MCF 10A (cell line): ENCODE data around the gene PMVK. TPM values are rescaled to one million over a fixed set of nuclear protein-coding genes. Genes with fewer than 3 reads are reported as not detected.
A peak's percentile ranks its signal among the peaks of the same experiment; 100 is the strongest.

Experiments
- BruUV-seq: library from RNA; stranded (reverse); fragments of 400-500 nt; replicated peaks from 2 replicates; lab custom pipeline; 2021; lab: Mats Ljungman, UMichigan
- CTCF ChIA-PET: fragments of 300-600 bp; sonication (Branson Sonifier 250); formaldehyde crosslinking; extraction: SDS; loops from one replicate; lab custom pipeline; 2021; ENCODE audit warnings: antibody characterized with exemption, inconsistent platforms; lab: Yijun Ruan, JAX
- POLR2A ChIA-PET: fragments of 300-600, 350-650 bp; sonication (Branson Sonifier 250); formaldehyde crosslinking; extraction: SDS; loops from one replicate; lab custom pipeline; 2020; ENCODE audit warnings: antibody characterized with exemption, inconsistent platforms; lab: Yijun Ruan, JAX
- DNase-seq: peaks from one replicate; pipeline ENCODE4 v3.0.0-alpha.2; 2018; ENCODE audit not compliant: unreplicated experiment
- H3K27ac Mint-ChIP-seq: one replicate; pipeline ENCODE4 v1.8.0; 2022; ENCODE audit warnings: mild to moderate bottlenecking, low read depth, mixed read lengths; ENCODE audit not compliant: unreplicated experiment
- H3K27me3 Mint-ChIP-seq: one replicate; pipeline ENCODE4 v1.8.0; 2022; ENCODE audit warnings: mixed read lengths; ENCODE audit not compliant: insufficient read depth, unreplicated experiment
- H3K36me3 Mint-ChIP-seq: one replicate; pipeline ENCODE4 v1.8.0; 2022; ENCODE audit warnings: mild to moderate bottlenecking, moderate library complexity, mixed read lengths; ENCODE audit not compliant: insufficient read depth, unreplicated experiment
- H3K4me1 Mint-ChIP-seq: one replicate; pipeline ENCODE4 v1.8.0; 2022; ENCODE audit warnings: mixed read lengths; ENCODE audit not compliant: insufficient read depth, unreplicated experiment
- H3K4me3 Mint-ChIP-seq: one replicate; pipeline ENCODE4 v1.8.0; 2022; ENCODE audit warnings: mild to moderate bottlenecking, moderate library complexity, mixed read lengths; ENCODE audit not compliant: unreplicated experiment
- H3K9me3 Mint-ChIP-seq: one replicate; pipeline ENCODE4 v1.8.0; 2022; ENCODE audit warnings: mixed read lengths; ENCODE audit not compliant: unreplicated experiment
- intact Hi-C: fragments of 100-400 bp; cut with micrococcal nuclease; formaldehyde crosslinking; loops from 2 replicates; pipeline ENCODE4 v1.14.1; 2022
- total RNA-seq: library from RNA; stranded (reverse); gene quantifications from 2 replicates; pipeline ENCODE4 v1.2.3, GENCODE V29; 2022
- TF ChIP-seq, protein P1 (sequence below): fragments of 200-600 bp; IDR thresholded peaks from one replicate; pipeline ENCODE4 v1.8.0; 2022; ENCODE audit warnings: antibody characterized with exemption, mild to moderate bottlenecking; ENCODE audit not compliant: unreplicated experiment

Gene PMVK
- total RNA-seq, 1 experiment from 2014 or later, result 68.9 TPM

DNA sequence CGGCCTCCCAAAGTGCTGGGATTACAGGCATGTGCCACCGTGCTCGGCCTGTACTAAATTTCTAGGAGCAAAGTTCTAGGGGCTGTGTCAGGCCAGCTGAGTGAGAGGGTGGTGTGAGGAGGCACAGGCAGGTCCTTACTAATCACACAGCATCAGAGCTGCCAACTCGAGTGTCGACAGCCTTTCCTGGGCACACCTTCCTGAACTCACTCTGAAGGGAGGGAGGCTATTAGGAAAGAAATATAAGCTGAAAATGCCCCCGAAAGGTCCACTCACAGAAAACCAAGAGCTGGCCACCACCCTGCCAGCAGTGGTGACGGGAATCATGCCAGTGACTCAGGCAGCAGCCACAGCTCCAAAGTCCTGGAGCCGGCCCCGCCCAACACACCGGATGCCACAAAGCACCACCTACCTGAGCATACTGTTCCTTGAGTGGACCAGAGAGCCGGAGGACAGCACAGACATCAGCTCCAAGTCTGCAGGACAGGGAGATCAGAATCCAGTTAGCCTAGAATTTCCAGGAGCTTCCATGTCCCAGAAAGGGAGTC lies 4.5 kb downstream of the PMVK start:
- Mint-ChIP-seq H3K4me1 (peaks cover 27% of the 10 kb centered on the region), H3K4me3 (peak overlapping the region; percentile 5), H3K27ac (peak overlapping the region; percentile 43), H3K9me3 (no peaks in the 10 kb centered on the region), H3K36me3 (peaks cover 38% of the 10 kb centered on the region), H3K27me3 (no peaks in the 10 kb centered on the region)
- ChIA-PET POLR2A (interaction anchor here (0.9 to 1.9 kb wide), 14 partner anchors 11 to 372 kb away, joined by 3 to 8 read pairs (median 4); partner anchors contain the start of genes ADAM15, PBXIP1 and SHC1), CTCF (interaction anchor here (0.8 to 1.5 kb wide), 9 partner anchors 9 to 381 kb away, joined by 3 to 8 read pairs (median 4); partner anchors contain the start of gene PBXIP1)
- intact Hi-C loops, result no loop called here
- peak; percentile 86 for DNase-seq
- TF ChIP-seq, protein P1, sequence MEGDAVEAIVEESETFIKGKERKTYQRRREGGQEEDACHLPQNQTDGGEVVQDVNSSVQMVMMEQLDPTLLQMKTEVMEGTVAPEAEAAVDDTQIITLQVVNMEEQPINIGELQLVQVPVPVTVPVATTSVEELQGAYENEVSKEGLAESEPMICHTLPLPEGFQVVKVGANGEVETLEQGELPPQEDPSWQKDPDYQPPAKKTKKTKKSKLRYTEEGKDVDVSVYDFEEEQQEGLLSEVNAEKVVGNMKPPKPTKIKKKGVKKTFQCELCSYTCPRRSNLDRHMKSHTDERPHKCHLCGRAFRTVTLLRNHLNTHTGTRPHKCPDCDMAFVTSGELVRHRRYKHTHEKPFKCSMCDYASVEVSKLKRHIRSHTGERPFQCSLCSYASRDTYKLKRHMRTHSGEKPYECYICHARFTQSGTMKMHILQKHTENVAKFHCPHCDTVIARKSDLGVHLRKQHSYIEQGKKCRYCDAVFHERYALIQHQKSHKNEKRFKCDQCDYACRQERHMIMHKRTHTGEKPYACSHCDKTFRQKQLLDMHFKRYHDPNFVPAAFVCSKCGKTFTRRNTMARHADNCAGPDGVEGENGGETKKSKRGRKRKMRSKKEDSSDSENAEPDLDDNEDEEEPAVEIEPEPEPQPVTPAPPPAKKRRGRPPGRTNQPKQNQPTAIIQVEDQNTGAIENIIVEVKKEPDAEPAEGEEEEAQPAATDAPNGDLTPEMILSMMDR, result no peak
- BruUV-seq, result no TSS peak

DNA sequence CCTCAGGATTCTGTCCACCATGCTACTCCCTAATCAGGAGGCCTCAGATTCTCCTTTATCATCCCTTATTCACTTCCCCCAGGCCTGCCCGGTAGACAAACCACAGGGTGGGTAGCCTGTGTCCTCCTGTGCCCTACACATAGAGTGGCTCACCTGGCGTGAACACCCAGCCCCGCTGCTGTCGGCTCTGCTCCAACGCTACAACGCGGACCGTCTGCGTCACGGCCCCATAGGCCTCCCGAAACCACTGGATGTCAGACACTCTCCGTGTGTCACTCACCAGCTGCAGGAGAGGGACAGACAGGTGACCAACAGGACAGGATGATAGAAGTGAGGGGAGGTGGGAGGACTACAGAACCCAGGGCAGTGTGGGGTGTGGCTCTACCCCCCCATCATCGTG lies 10.3 kb downstream of the PMVK start:
- no peak for DNase-seq
- no TSS peak for BruUV-seq
- Mint-ChIP-seq H3K27ac (no peak overlapping the region), H3K4me3 (no peak overlapping the region), H3K9me3 (no peaks in the 10 kb centered on the region), H3K4me1 (no peaks in the 10 kb centered on the region), H3K27me3 (no peaks in the 10 kb centered on the region), H3K36me3 (peaks cover 47% of the 10 kb centered on the region)
- CTCF ChIA-PET, result interaction anchor here (0.7 to 1.4 kb wide), 2 partner anchors 48 to 257 kb away, joined by 4 to 5 read pairs; no protein-coding TSS in a partner anchor
- intact Hi-C loops, result no loop called here
- TF ChIP-seq, protein P1, result no peak
- POLR2A ChIA-PET, result interaction anchor here (1.1 to 2.7 kb wide), 2 partner anchors 10 to 12 kb away, joined by 4 to 20 read pairs; partner anchors contain the start of gene PMVK

DNA sequence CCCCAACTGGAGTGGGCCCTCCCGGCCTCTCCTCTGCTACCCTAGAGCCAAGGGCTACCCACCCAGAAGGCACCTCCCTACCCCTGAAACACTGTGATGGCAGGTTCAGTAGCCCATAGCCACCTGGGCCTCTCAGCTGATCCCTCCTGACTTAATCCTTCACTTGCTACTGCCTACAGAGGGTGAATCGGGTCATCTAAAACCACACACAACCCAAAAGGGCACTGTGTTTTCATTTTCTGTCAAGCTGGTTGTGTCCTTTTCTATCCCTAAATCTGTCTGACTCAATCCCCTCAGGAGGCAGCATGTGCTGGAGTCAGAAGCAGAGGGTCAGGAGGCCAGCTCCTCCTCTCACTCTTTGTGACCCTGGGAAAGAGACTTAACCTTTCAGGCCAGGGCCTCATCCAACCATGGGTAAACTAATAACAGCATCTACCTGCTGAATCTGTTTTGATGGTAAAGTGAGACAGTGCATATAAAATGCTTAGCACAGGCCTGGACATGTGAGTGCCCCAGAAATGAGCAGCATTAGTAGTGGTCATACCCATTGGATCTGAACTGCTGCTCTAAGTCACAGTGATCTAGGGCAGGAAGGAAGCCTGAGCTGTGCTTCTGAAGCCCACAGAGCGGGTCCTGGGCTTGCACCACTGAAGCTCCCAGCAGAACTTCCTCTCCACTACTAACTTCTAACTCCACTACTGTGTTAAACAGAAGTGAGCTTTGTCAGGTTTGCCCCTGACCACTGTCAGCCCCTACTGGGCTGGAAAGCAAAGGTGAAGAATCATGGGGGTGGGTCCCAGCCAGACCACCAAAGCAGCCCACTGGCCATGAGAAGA lies 11.0 kb downstream of the PMVK start:
- CTCF ChIA-PET, result interaction anchor here (0.6 to 1.4 kb wide), 3 partner anchors 9 to 256 kb away, joined by 3 to 5 read pairs (median 3); no protein-coding TSS in a partner anchor
- Mint-ChIP-seq H3K4me1 (no peaks in the 10 kb centered on the region), H3K4me3 (no peak overlapping the region), H3K9me3 (no peaks in the 10 kb centered on the region), H3K36me3 (peaks cover 47% of the 10 kb centered on the region), H3K27ac (no peak overlapping the region), H3K27me3 (no peaks in the 10 kb centered on the region)
- BruUV-seq, result no TSS peak
- no peak for DNase-seq
- intact Hi-C loops, result no loop called here
- TF ChIP-seq, protein P1, result no peak
- POLR2A ChIA-PET, result interaction anchor here (0.6 to 2.7 kb wide), 3 partner anchors 11 to 125 kb away, joined by 3 to 20 read pairs (median 4); partner anchors contain the start of gene PMVK

DNA sequence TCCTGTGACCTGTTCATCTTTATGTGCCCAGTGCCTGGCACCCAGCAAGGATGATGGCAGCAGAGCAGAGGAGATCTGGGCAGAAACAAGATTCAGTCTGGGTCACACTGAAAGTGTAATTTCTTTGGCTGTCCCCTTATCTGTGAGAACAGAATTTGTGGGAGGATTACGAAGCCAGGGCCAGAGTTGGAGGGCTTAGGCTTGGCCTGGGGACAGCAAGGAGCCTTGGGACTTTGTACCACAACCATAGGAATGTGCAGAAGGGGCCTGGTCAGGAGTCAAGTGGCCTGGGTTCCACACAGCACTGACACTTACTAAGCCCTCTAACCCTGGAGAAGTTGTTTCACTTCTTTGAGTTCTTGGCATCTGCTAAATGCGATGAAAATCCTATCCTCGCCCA lies 12.8 kb downstream of the PMVK start:
- CTCF ChIA-PET, result interaction anchor here (0.6 to 0.7 kb wide), 2 partner anchors 8 to 186 kb away, joined by 3 read pairs; no protein-coding TSS in a partner anchor
- H3K36me3 Mint-ChIP-seq, result peaks cover 31% of the 10 kb centered on the region
- intact Hi-C loops, result no loop called here
- no peaks in the 10 kb centered on the region for H3K9me3 Mint-ChIP-seq
- H3K27ac Mint-ChIP-seq, result no peak overlapping the region
- H3K27me3 Mint-ChIP-seq, result no peaks in the 10 kb centered on the region
- no peaks in the 10 kb centered on the region for H3K4me1 Mint-ChIP-seq
- no TSS peak for BruUV-seq
- no peak for DNase-seq
- H3K4me3 Mint-ChIP-seq, result no peak overlapping the region
- POLR2A ChIA-PET, result no interaction called here
- TF ChIP-seq, protein P1, result no peak
